ENCODE results near the gene SIAH1.

GRCh38 chr16:48430890-48431289 is 45.7 kb upstream of the SIAH1 start:
- TF ChIP-seq EZH2phosphoT487 (IDR thresholded peaks at IDR 0.05; ENCODE audit: insufficient read depth, low read depth) = no peak
- TF ChIP-seq EZH2 (IDR thresholded peaks at IDR 0.05; ENCODE audit: insufficient read depth, poor library complexity, severe bottlenecking) = no peak
